CD4-positive, alpha-beta T cell (primary cell): ENCODE measurements around the gene PNMA8A. TPM values are rescaled to one million over a fixed set of nuclear protein-coding genes. Genes with fewer than 3 reads are reported as not detected.

Experiments used
- ATAC-seq: fragments of 200-7000 bp; cut with Tn5 transposase; one replicate; pipeline ENCODE4 v1.10.0; 2022; ENCODE audit warnings: mild to moderate bottlenecking; ENCODE audit not compliant: poor library complexity
- CTCF ChIA-PET: fragments of 350-600 bp; sonication (Branson Sonifier 250); formaldehyde crosslinking; loops from one replicate; lab custom pipeline; 2021; ENCODE audit warnings: antibody characterized with exemption, inconsistent platforms; lab: Charles Lee
- POLR2A ChIA-PET: fragments of 350-600 bp; sonication (Branson Sonifier 250); formaldehyde crosslinking; loops from one replicate; lab custom pipeline; 2021; ENCODE audit warnings: antibody characterized with exemption, inconsistent platforms; lab: Charles Lee
- DNase-seq, 14 experiments: peaks; one replicate each; pipeline ENCODE4 v3.0.0-alpha.2; 2013 to 2020; ENCODE audit warnings: mixed read lengths in 2 of 14
- H3K27ac ChIP-seq, 2 donors: one replicate each; pipeline versions ENCODE4 v1.5.1 to v1.7.0; 2013; ENCODE audit warnings: low read length in 2 of 2, low read depth in 1 of 2, mild to moderate bottlenecking in 1 of 2
- H3K27me3 ChIP-seq, 2 experiments: 1 replicate in 1 of 2; 2 replicates in 1 of 2; pipeline versions ENCODE4 v1.6.1 to v1.7.0; 2013; ENCODE audit warnings: low read length in 2 of 2, control low read depth in 1 of 2, mild to moderate bottlenecking in 1 of 2, moderate library complexity in 1 of 2; ENCODE audit not compliant: insufficient read depth in 2 of 2, control insufficient read depth in 1 of 2
- H3K36me3 ChIP-seq: one replicate; pipeline ENCODE4 v1.6.1; 2013; ENCODE audit warnings: low read length, control low read depth; ENCODE audit not compliant: insufficient read depth
- H3K4me1 ChIP-seq: one replicate; pipeline ENCODE4 v1.6.1; 2013; ENCODE audit warnings: low read length, control low read depth; ENCODE audit not compliant: insufficient read depth
- H3K4me3 ChIP-seq: one replicate; pipeline ENCODE4 v1.5.1; 2013; ENCODE audit warnings: mild to moderate bottlenecking, low read length, moderate library complexity
- H3K9me3 ChIP-seq, 2 experiments: 1 replicate in 1 of 2; 2 replicates in 1 of 2; pipeline versions ENCODE4 v1.6.1 to v1.7.0; 2013; ENCODE audit warnings: low read length in 2 of 2, mild to moderate bottlenecking in 2 of 2, control low read depth in 1 of 2, moderate library complexity in 1 of 2; ENCODE audit not compliant: control insufficient read depth in 1 of 2, insufficient read depth in 1 of 2
- H3K27ac Mint-ChIP-seq: one replicate; pipeline ENCODE4 v1.8.0; 2020; ENCODE audit warnings: mixed read lengths
- H3K27me3 Mint-ChIP-seq: one replicate; pipeline ENCODE4 v1.8.0; 2021; ENCODE audit warnings: mixed read lengths
- H3K36me3 Mint-ChIP-seq: one replicate; pipeline ENCODE4 v1.8.0; 2021; ENCODE audit warnings: low read depth, mixed read lengths
- H3K4me1 Mint-ChIP-seq: one replicate; pipeline ENCODE4 v1.8.0; 2021; ENCODE audit warnings: low read depth, mixed read lengths
- H3K4me3 Mint-ChIP-seq: one replicate; pipeline ENCODE4 v1.8.0; 2020; ENCODE audit warnings: mild to moderate bottlenecking, mixed read lengths
- H3K9me3 Mint-ChIP-seq: one replicate; pipeline ENCODE4 v1.8.0; 2020; ENCODE audit warnings: mixed read lengths
- intact Hi-C, 2 experiments: fragments of 100-400 bp; cut with DNase I in 1 of 2; cut with micrococcal nuclease in 1 of 2; formaldehyde crosslinking; loops; one replicate each; pipeline versions ENCODE4 v1.15.1 to v1.9.0; 2023 to 2025; cut with DNase I, micrococcal nuclease
- polyA plus RNA-seq, 2 donors: library from polyadenylated mRNA; unstranded; fragments of 120-200 nt; gene quantifications; one replicate each; pipeline ENCODE4 v1.2.1, GENCODE V29; 2013
- total RNA-seq, 174 experiments: library from RNA in 2 of 174; stranded (reverse) in 2 of 174; gene quantifications; one replicate each; pipeline ENCODE4 v1.2.3 and lab custom pipeline; 2021 to 2026
- TF ChIP-seq, protein P1 (sequence below): fragments of 200-600 bp; IDR thresholded peaks from one replicate; pipeline ENCODE4 v1.8.0; 2022; ENCODE audit warnings: antibody characterized with exemption, mild to moderate bottlenecking

The PNMA8A gene, protein sequence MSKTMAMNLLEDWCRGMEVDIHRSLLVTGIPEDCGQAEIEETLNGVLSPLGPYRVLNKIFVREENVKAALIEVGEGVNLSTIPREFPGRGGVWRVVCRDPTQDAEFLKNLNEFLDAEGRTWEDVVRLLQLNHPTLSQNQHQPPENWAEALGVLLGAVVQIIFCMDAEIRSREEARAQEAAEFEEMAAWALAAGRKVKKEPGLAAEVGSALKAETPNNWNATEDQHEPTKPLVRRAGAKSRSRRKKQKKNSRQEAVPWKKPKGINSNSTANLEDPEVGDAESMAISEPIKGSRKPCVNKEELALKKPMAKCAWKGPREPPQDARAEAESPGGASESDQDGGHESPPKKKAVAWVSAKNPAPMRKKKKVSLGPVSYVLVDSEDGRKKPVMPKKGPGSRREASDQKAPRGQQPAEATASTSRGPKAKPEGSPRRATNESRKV
- total RNA-seq: not detected
- polyA plus RNA-seq (2013, experiment 1 of 2): 0.18 TPM
- polyA plus RNA-seq (2013, experiment 2 of 2): 1.2 TPM
- 0 to 5.1 (median 0.12) reads per million in 172 experiments for total RNA-seq (lab: John Stamatoyannopoulos, UW)

DNA sequence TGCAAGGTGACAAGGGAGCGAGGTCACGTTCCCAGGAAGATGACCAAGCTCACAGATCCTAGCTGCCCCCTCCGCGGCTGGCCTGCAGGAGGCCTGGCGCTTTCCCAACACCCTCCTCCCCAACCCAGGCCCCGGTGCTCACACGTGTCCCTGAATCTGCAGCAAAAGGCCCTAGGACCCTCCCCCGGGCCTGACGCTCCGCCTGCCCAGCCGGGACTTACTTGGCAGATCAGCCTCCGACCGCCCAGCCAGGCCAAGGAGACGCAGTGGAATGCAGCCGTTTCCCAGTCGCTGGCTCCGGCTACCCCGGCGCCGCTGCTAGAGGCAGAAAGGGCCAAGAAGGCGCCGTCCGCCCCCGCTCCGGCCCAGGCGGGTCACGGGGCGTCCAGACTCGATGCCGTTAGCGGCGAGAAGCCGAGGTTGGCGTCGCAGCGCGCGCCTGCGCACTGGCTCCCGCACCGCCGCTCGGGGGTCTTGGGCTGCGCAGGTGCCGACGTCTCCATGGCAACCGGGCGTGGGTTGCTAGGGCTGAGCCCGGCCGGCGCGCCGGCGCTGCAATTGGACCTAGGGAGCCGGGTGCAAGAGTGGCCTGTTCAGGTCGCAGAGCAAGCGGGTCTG is at the start of gene PNMA8A:
TSS of gene PNMA8A (minus strand) at position 448 of the 618 bp plus-strand sequence. CDS start 528 bp downstream, outside the sequence.
- peaks cover 59% of the 10 kb centered on the region for H3K27me3 Mint-ChIP-seq
- Histone ChIP-seq H3K4me1 (peaks cover 7% of the 10 kb centered on the region), H3K9me3 (peaks cover 0 to 7% of the 10 kb centered on the region in 2 experiments), H3K36me3 (no peaks in the 10 kb centered on the region), H3K27me3 (peaks cover 48 to 55% of the 10 kb centered on the region in 2 experiments), H3K4me3 (peak within 1 kb of the TSS; percentile 14), H3K27ac (no peak within 1 kb of the TSS)
- POLR2A ChIA-PET: no interaction called here
- TF ChIP-seq, protein P1, sequence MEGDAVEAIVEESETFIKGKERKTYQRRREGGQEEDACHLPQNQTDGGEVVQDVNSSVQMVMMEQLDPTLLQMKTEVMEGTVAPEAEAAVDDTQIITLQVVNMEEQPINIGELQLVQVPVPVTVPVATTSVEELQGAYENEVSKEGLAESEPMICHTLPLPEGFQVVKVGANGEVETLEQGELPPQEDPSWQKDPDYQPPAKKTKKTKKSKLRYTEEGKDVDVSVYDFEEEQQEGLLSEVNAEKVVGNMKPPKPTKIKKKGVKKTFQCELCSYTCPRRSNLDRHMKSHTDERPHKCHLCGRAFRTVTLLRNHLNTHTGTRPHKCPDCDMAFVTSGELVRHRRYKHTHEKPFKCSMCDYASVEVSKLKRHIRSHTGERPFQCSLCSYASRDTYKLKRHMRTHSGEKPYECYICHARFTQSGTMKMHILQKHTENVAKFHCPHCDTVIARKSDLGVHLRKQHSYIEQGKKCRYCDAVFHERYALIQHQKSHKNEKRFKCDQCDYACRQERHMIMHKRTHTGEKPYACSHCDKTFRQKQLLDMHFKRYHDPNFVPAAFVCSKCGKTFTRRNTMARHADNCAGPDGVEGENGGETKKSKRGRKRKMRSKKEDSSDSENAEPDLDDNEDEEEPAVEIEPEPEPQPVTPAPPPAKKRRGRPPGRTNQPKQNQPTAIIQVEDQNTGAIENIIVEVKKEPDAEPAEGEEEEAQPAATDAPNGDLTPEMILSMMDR: no peak
- CTCF ChIA-PET: no interaction called here
- H3K36me3 Mint-ChIP-seq: no peaks in the 10 kb centered on the region
- H3K27ac Mint-ChIP-seq: no peak within 1 kb of the TSS
- no peaks in the 10 kb centered on the region for H3K9me3 Mint-ChIP-seq
- intact Hi-C loops: no loop called here
- ATAC-seq (no peak), DNase-seq (peak in 1 of 14 experiments; percentile 5)
- H3K4me3 Mint-ChIP-seq: no peak within 1 kb of the TSS
- peaks cover 6% of the 10 kb centered on the region for H3K4me1 Mint-ChIP-seq

DNA sequence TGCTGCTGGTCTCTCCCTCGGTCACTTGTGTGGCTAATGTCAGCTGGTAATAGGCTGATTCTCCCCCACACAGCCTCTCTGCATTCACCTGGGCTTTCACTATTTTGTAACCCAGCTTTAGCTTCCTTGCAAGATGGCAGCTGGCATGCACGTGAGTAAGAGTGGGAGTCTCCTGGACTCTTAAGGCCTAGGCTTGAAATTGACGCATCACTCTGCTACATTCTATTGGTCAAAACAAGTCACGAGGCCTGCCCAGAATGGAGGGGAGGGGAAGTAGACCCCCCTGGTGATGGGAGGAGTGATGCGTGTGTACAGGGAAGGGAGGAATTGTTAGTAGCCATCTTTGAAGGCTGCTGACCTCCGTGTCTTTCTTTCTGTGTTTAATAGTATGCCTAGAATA is 49.3 kb upstream of the PNMA8A start:
- intact Hi-C loops: no loop called here
- H3K27me3 Mint-ChIP-seq: no peaks in the 10 kb centered on the region
- no peak for DNase-seq
- Histone ChIP-seq H3K27me3 (no peaks in the 10 kb centered on the region), H3K36me3 (no peaks in the 10 kb centered on the region), H3K4me3 (no peak overlapping the region), H3K4me1 (peaks cover 58% of the 10 kb centered on the region), H3K9me3 (peaks cover 0 to 12% of the 10 kb centered on the region in 2 experiments), H3K27ac (no peak overlapping the region)
- H3K4me3 Mint-ChIP-seq: no peak overlapping the region
- no peaks in the 10 kb centered on the region for H3K36me3 Mint-ChIP-seq
- H3K4me1 Mint-ChIP-seq: peaks cover 68% of the 10 kb centered on the region
- H3K9me3 Mint-ChIP-seq: no peaks in the 10 kb centered on the region
- H3K27ac Mint-ChIP-seq: peak overlapping the region; percentile 90
- CTCF ChIA-PET: interaction anchor here (0.6 to 2.6 kb wide), 4 partner anchors 17 to 1270 kb away, joined by 3 to 8 read pairs (median 4); no protein-coding TSS in a partner anchor
- TF ChIP-seq, protein P1: no peak
- ATAC-seq: no peak
- POLR2A ChIA-PET: interaction anchor here (1.0 to 1.9 kb wide), 3 partner anchors 9 to 140 kb away, joined by 3 to 10 read pairs (median 9); partner anchors contain the start of genes CALM3 and DACT3

DNA sequence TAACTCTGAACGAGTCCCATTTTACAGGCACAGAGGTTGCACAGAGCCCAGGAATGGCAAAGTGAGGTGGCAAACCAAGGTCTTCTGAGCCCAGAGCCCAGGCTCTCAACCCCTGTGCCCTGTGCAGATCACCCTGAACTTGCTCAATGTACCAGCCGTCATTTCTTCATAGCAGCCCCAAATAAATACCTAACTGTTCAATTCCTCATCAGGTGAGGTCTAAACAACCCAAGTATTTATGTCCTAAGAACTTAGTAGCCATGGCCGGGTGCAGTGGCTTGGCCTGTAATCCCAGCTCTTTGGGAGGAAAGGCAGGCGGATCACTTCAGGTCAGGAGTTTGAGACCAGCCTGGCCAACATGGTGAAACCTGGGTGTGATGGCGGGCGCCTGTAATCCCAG is 46.1 kb upstream of the PNMA8A start:
- no peak overlapping the region for H3K27ac ChIP-seq
- ATAC-seq (no peak), DNase-seq (no peak)
- POLR2A ChIA-PET: no interaction called here
- peaks cover 0 to 10% of the 10 kb centered on the region in 2 experiments for H3K27me3 ChIP-seq
- Mint-ChIP-seq H3K27me3 (peaks cover 14% of the 10 kb centered on the region), H3K27ac (peak overlapping the region; percentile 39), H3K36me3 (no peaks in the 10 kb centered on the region), H3K4me3 (no peak overlapping the region), H3K4me1 (peaks cover 50% of the 10 kb centered on the region), H3K9me3 (no peaks in the 10 kb centered on the region)
- intact Hi-C loops: no loop called here
- H3K4me3 ChIP-seq: no peak overlapping the region
- H3K36me3 ChIP-seq: no peaks in the 10 kb centered on the region
- H3K4me1 ChIP-seq: peaks cover 52% of the 10 kb centered on the region
- CTCF ChIA-PET: interaction anchor here (1.8 kb wide), 1 partner anchor 26 kb away, joined by 5 read pairs; no protein-coding TSS in a partner anchor
- no peaks in the 10 kb centered on the region for H3K9me3 ChIP-seq
- TF ChIP-seq, protein P1: no peak
